Gastroesophageal sphincter (tissue), 3 donors: ENCODE measurements around the gene CCDC197.

Experiments used
- EP300 ChIP-seq: sonication (generic); formaldehyde crosslinking; IDR thresholded peaks from one replicate; pipeline ENCODE4 v1.6.1; 2017; ENCODE audit warnings: antibody characterized with exemption, mild to moderate bottlenecking
- POLR2A ChIP-seq, 2 donors: fragments of 450-650 bp; IDR thresholded peaks; one replicate each; pipeline ENCODE4 v1.6.1; 2017; ENCODE audit warnings: antibody characterized with exemption in 2 of 2, mild to moderate bottlenecking in 2 of 2, moderate library complexity in 1 of 2
- TF ChIP-seq, protein P1 (sequence below), 4 experiments: fragments of 200-600 bp in 2 of 4; fragments of 450-650 bp in 2 of 4; sonication (generic) in 1 of 4; IDR thresholded peaks; one replicate each; pipeline ENCODE4 v1.5.1; 2017 to 2019; ENCODE audit warnings: antibody characterized with exemption in 4 of 4, mild to moderate bottlenecking in 2 of 4, moderate library complexity in 2 of 4

DNA sequence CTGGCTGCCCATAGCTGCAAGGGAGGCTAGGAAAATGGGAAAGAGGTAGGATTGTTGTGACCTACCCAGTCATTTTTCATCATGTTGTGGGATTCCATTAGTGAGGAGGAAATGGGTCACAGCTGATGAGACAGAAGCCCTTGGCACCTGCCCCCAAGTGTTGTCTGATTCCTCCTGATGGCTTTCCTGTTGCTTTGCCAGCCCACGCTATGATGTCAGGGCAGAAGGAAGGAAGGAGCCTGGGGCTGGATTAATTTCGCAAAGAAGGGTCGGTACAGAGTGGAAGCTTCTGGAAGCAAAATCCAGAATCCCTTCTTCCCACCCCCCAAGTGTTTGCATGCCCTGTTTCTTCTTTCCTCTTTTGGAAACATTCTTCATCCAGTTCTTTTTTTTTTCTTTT, 37.8 kb downstream of the CCDC197 start:
- TF ChIP-seq, protein P1, sequence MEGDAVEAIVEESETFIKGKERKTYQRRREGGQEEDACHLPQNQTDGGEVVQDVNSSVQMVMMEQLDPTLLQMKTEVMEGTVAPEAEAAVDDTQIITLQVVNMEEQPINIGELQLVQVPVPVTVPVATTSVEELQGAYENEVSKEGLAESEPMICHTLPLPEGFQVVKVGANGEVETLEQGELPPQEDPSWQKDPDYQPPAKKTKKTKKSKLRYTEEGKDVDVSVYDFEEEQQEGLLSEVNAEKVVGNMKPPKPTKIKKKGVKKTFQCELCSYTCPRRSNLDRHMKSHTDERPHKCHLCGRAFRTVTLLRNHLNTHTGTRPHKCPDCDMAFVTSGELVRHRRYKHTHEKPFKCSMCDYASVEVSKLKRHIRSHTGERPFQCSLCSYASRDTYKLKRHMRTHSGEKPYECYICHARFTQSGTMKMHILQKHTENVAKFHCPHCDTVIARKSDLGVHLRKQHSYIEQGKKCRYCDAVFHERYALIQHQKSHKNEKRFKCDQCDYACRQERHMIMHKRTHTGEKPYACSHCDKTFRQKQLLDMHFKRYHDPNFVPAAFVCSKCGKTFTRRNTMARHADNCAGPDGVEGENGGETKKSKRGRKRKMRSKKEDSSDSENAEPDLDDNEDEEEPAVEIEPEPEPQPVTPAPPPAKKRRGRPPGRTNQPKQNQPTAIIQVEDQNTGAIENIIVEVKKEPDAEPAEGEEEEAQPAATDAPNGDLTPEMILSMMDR (IDR thresholded peaks at IDR 0.05) = no peak
- no peak for TF ChIP-seq EP300
- no peak for TF ChIP-seq POLR2A (IDR thresholded peaks at IDR 0.05)
